ENCODE results near the gene PDE4D. TPM values are rescaled to one million over a fixed set of nuclear protein-coding genes. Genes with fewer than 3 reads are reported as not detected.

PDE4D gene
- total and polyA plus RNA-seq, 4 donors = 12.8 to 167 (median 44.5) TPM

- H3K9ac ChIP-seq (ENCODE audit: insufficient read depth in 1 of 2, low read length in 2 of 2) = no peak overlapping the region
- H3K4me3 ChIP-seq = no peak overlapping the region
- no peak for ATAC-seq (ENCODE audit: insufficient read depth, low FRiP score)
- no peak overlapping the region for H3K27ac ChIP-seq (ENCODE audit: low read depth in 1 of 2, low read length in 1 of 2)
- H3K36me3 ChIP-seq (ENCODE audit: control insufficient read depth in 4 of 4, insufficient read depth in 4 of 4, low read length in 4 of 4) = peaks cover 0 to 5% (median 0%) of the 10 kb centered on the region in 4 donors
- TF ChIP-seq CTCF (IDR thresholded peaks at IDR 0.05; ENCODE audit: control extremely low read depth, extremely low read depth) = no peak
- DNase-seq = no peak
- H3K9me3 ChIP-seq (ENCODE audit: control insufficient read depth in 4 of 4, insufficient read depth in 3 of 4, low read length in 3 of 4) = no peaks in the 10 kb centered on the region
- no peaks in the 10 kb centered on the region for H3K27me3 ChIP-seq (ENCODE audit: control insufficient read depth in 3 of 3, insufficient read depth in 3 of 3, low read length in 2 of 3)
- WGBS, 2 donors = 83 to 94% methylated on average over 2 of the region's 2 CpGs
- H3K4me1 ChIP-seq (ENCODE audit: control insufficient read depth in 5 of 5, insufficient read depth in 5 of 5, low read length in 5 of 5) = no peaks in the 10 kb centered on the region
These were observed 265.3 kb downstream of the PDE4D start for GRCh38 chr5:59628062-59628828.

- Histone ChIP-seq H3K27ac (ENCODE audit: low read depth in 1 of 2, low read length in 1 of 2) (no peak overlapping the region), H3K4me1 (ENCODE audit: control insufficient read depth in 5 of 5, insufficient read depth in 5 of 5, low read length in 5 of 5) (no peaks in the 10 kb centered on the region), H3K4me3 (no peak overlapping the region), H3K27me3 (ENCODE audit: control insufficient read depth in 3 of 3, insufficient read depth in 3 of 3, low read length in 2 of 3) (no peaks in the 10 kb centered on the region), H3K36me3 (ENCODE audit: control insufficient read depth in 4 of 4, insufficient read depth in 4 of 4, low read length in 4 of 4) (no peaks in the 10 kb centered on the region), H3K9ac (ENCODE audit: insufficient read depth in 1 of 2, low read length in 2 of 2) (no peak overlapping the region), H3K9me3 (ENCODE audit: control insufficient read depth in 4 of 4, insufficient read depth in 3 of 4, low read length in 3 of 4) (no peaks in the 10 kb centered on the region)
- TF ChIP-seq CTCF (IDR thresholded peaks at IDR 0.05; ENCODE audit: control extremely low read depth, extremely low read depth) = no peak
- DNase-seq (no peak), ATAC-seq (ENCODE audit: insufficient read depth, low FRiP score) (no peak)
- 87 to 95% methylated on average over 2 of the region's 2 CpGs for WGBS, 2 donors
These were observed 268.6 kb downstream of the PDE4D start for GRCh38 chr5:59624898-59625297.

- DNase-seq = no peak
- no peak for TF ChIP-seq CTCF (IDR thresholded peaks at IDR 0.05; ENCODE audit: control extremely low read depth, extremely low read depth)
- 70 to 88% methylated on average over 2 of the region's 2 CpGs for WGBS, 2 donors
These were observed 270.7 kb downstream of the PDE4D start for GRCh38 chr5:59622848-59623247.

GRCh38 chr5:59621477-59621876 is 272.0 kb downstream of the PDE4D start:
- Histone ChIP-seq H3K27ac (ENCODE audit: low read depth in 1 of 2, low read length in 1 of 2) (no peak overlapping the region), H3K36me3 (ENCODE audit: control insufficient read depth in 4 of 4, insufficient read depth in 4 of 4, low read length in 4 of 4) (no peaks in the 10 kb centered on the region), H3K9me3 (ENCODE audit: control insufficient read depth in 4 of 4, insufficient read depth in 3 of 4, low read length in 3 of 4) (no peaks in the 10 kb centered on the region), H3K4me1 (ENCODE audit: control insufficient read depth in 5 of 5, insufficient read depth in 5 of 5, low read length in 5 of 5) (no peaks in the 10 kb centered on the region), H3K9ac (ENCODE audit: insufficient read depth in 1 of 2, low read length in 2 of 2) (no peak overlapping the region), H3K4me3 (no peak overlapping the region), H3K27me3 (ENCODE audit: control insufficient read depth in 3 of 3, insufficient read depth in 3 of 3, low read length in 2 of 3) (no peaks in the 10 kb centered on the region)
- DNase-seq = no peak
- no peak for TF ChIP-seq CTCF (IDR thresholded peaks at IDR 0.05; ENCODE audit: control extremely low read depth, extremely low read depth)
- no peak for ATAC-seq (ENCODE audit: insufficient read depth, low FRiP score)

More at GRCh38 chr5:59622848-59623247, 270.7 kb downstream of the PDE4D start:
- Histone ChIP-seq H3K4me3 (no peak overlapping the region), H3K9ac (ENCODE audit: insufficient read depth in 1 of 2, low read length in 2 of 2) (no peak overlapping the region), H3K27ac (ENCODE audit: low read depth in 1 of 2, low read length in 1 of 2) (no peak overlapping the region), H3K4me1 (ENCODE audit: control insufficient read depth in 5 of 5, insufficient read depth in 5 of 5, low read length in 5 of 5) (no peaks in the 10 kb centered on the region), H3K27me3 (ENCODE audit: control insufficient read depth in 3 of 3, insufficient read depth in 3 of 3, low read length in 2 of 3) (no peaks in the 10 kb centered on the region), H3K9me3 (ENCODE audit: control insufficient read depth in 4 of 4, insufficient read depth in 3 of 4, low read length in 3 of 4) (no peaks in the 10 kb centered on the region), H3K36me3 (ENCODE audit: control insufficient read depth in 4 of 4, insufficient read depth in 4 of 4, low read length in 4 of 4) (no peaks in the 10 kb centered on the region)
- no peak for ATAC-seq (ENCODE audit: insufficient read depth, low FRiP score)

Data from lung (tissue), 12 donors.